Stimulated activated naive CD8-positive, alpha-beta T cell treated with anti-CD3 and anti-CD28 coated beads, Interleukin-15, amount 100 ng/mL, for 72 hours (primary cell): ENCODE data around the gene LGR6.
"Not testable (repeated sequence)": the region's sequence is repeated elsewhere in the genome, so short reads cannot be mapped to it uniquely, and the experiment has no call there.

ENCODE experiments used
- ATAC-seq: fragments of 150-1000 bp; cut with Tn5 transposase; 2 replicates; pipeline ENCODE4 v1.10.0; 2021; ENCODE audit warnings: mild to moderate bottlenecking, moderate library complexity
- DNase-seq, 2 donors: peaks; one replicate each; pipeline ENCODE4 v3.0.0; 2021 to 2022
- H3K27ac Mint-ChIP-seq, 2 donors: one replicate each; pipeline ENCODE4 v1.8.0; 2022; ENCODE audit warnings: mild to moderate bottlenecking in 2 of 2, mixed read lengths in 2 of 2, moderate library complexity in 2 of 2
- H3K27me3 Mint-ChIP-seq: one replicate; pipeline ENCODE4 v1.8.0; 2022; ENCODE audit warnings: mixed read lengths
- H3K4me1 Mint-ChIP-seq: one replicate; pipeline ENCODE4 v1.8.0; 2022; ENCODE audit warnings: mild to moderate bottlenecking, mixed read lengths
- H3K4me3 Mint-ChIP-seq, 2 donors: one replicate each; pipeline ENCODE4 v1.8.0; 2022; ENCODE audit warnings: mild to moderate bottlenecking in 2 of 2, mixed read lengths in 2 of 2, moderate library complexity in 1 of 2
- H3K9me3 Mint-ChIP-seq, 2 donors: one replicate each; pipeline ENCODE4 v1.8.0; 2022; ENCODE audit warnings: mixed read lengths in 2 of 2

LGR6 gene

DNA sequence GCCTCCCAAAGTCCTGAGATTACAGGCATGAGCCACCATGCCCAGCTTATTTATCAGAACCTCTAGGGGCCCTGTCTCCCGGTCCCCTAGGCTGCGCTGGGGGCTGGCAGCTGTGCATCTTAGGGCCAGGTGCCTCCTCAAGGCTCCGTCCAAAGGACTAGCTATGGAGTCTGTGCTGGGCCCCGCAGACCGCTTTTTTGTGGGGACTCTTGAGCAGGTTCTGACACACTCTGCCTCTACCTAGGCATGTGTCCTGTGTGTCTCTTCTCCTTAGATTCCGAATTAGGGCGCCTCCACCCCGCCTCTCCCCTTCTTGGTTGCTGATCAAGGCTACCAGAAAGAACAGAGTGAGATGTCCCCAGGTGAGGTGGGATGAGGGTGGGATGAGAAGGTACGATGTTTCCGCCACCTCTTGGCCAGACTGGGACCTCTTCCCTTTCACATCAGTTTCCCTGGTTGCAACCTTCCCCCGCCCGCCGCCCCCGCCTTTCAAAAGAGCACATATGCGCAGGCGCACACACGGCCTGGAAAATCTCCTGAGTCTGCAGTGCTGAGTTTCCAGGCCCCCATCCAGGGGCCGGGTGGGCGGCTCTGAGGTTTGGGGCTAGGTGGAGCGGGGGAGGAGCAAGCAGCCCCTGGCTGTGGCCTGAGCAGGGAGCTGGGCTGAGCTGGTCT, 28.2 kb upstream of the LGR6 start:
- Mint-ChIP-seq H3K4me1 (peaks cover 83% of the 10 kb centered on the region), H3K27ac (peak overlapping the region; percentile 77 to 89), H3K27me3 (no peaks in the 10 kb centered on the region), H3K9me3 (no peaks in the 10 kb centered on the region), H3K4me3 (peak overlapping the region; percentile 79 to 99)
- DNase-seq (peak in 1 of 2 donors; percentile 36), ATAC-seq (no peak)

DNA sequence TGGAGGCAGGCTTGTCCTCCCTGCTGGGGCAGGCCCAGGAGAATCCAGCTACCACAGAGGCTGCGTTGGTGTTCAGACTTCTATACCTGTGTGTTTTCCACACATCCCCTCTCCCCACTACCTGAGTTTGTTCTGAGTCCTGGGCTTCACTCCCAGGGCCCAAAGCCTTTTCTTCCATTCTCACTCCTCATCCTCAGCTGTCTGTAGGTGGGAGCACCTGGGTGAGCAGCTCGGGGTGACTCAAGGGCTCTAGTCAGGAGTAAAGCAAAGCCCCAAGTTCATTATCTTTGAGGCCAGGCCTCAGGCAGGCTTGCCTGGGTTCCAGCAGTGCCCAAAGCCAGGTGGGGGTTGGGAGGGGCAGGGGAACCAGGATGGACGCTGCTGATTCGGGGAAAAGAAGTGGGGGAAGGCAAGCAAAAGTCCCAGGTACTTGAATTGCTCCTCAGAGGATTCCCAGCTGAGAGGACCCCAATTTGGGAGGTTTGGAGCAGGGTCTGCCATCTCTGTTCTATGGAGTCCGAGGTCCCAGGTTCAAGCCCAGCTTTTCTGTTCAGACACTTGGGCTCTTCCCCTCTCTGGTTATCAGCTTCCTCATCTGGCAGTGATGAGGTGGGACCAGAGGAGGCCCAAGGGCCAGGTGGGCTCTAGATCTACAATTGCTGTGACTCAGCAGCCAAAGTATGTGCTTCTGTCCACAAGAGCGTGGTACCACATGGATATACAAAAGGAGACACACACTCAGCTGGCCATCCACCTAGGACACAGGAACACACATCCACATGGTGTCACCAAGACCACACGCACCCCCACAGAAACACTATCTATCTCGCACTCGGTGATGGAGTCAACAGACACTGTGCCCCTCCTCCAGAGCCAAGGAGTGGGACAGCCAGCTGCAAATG, 27.4 kb upstream of the LGR6 start:
- H3K27ac Mint-ChIP-seq, result peak overlapping the region; percentile 77 to 89
- no peaks in the 10 kb centered on the region for H3K9me3 Mint-ChIP-seq
- H3K27me3 Mint-ChIP-seq, result no peaks in the 10 kb centered on the region
- peak overlapping the region; percentile 79 to 99 for H3K4me3 Mint-ChIP-seq
- no peak for ATAC-seq
- H3K4me1 Mint-ChIP-seq, result peaks cover 84% of the 10 kb centered on the region
- no peak for DNase-seq

DNA sequence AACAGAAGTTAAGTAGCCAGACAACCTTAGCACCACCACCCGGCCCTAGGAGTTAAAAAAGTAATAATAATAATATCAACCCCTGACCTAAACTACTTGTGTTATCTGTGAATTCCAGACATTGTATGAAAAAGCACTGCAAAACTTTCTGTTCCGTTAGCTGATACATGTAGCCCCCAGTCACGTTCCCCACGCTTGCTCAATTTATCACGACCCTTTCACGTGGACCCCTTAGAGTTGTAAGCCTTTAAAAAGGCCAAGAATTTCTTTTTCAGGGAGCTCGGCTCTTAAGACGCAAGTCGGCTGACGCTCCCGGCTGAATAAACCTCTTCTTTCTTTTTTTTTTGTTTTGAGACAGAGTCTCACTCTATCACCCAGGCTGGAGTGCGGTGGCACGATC, 26.5 kb upstream of the LGR6 start:
- H3K27ac Mint-ChIP-seq, H3K9me3 Mint-ChIP-seq, H3K27me3 Mint-ChIP-seq, H3K4me3 Mint-ChIP-seq, ATAC-seq, DNase-seq: not testable (repeated sequence)
- H3K4me1 Mint-ChIP-seq, result peaks cover 75% of the 10 kb centered on the region

DNA sequence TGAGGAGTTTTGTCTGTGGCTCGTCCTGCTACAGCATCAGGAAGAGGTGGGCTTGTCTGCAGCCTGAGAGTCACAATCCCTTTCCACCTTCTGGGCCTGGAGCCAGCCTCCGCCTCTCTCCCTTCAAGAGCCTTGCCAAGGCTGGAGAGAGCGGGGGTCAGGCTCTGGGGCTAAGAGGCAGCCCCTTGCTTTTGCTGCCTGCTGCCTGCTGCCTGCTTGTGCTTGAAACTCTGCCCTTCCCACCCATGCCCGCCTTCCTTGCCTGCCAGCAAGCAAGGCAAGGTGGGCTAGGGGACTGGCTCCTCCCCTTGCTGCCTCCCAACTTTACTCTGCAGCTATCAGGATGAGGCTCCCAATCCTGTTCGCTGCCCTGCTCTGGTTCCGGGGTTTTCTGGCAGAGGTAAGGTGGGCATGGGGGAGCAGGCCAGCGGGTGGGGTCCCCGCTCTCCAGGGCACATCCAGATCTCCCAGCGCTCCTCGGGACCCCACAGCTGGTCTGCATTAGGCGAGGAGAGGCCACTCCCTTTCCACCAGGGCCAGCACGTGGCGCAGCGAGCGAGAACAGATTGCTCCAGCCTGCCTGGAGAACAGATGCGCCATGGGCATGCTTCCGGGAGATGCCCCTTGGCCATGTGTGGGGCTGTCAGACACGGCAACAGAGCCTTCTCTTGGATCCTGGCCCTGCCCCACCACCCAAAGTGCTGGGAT, 25.7 kb upstream of the LGR6 start:
- no peak overlapping the region for H3K27ac Mint-ChIP-seq
- ATAC-seq, result no peak
- no peak overlapping the region for H3K4me3 Mint-ChIP-seq

DNA sequence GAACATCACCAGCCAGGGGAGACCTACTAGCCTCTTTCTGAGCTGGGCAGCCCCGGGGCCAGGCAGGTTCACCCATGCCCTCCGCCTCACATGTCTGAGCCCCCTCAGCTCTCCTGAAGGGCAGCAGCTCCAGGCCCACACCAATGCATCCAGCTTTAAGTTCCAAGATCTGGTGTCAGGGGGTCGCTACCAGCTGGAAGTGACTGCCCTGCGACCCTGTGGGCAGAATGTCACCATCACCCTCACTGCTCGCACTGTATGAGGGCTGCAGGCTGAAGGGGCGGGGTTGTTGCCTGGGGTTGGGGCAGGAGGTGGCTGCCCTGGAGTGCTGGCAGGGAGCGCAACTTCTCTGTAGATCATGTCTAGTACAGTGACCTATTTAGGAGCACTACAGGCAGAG, 24.7 kb upstream of the LGR6 start:
- H3K4me3 Mint-ChIP-seq, result no peak overlapping the region
- no peaks in the 10 kb centered on the region for H3K27me3 Mint-ChIP-seq
- H3K27ac Mint-ChIP-seq, result no peak overlapping the region
- ATAC-seq (no peak), DNase-seq (no peak)
- H3K9me3 Mint-ChIP-seq, result no peaks in the 10 kb centered on the region
- H3K4me1 Mint-ChIP-seq, result peaks cover 57% of the 10 kb centered on the region

More for the DNA sequence above, 25.7 kb upstream of the LGR6 start:
- Mint-ChIP-seq H3K4me1 (peaks cover 67% of the 10 kb centered on the region), H3K27me3 (no peaks in the 10 kb centered on the region), H3K9me3 (no peaks in the 10 kb centered on the region)
- DNase-seq, result no peak

DNA sequence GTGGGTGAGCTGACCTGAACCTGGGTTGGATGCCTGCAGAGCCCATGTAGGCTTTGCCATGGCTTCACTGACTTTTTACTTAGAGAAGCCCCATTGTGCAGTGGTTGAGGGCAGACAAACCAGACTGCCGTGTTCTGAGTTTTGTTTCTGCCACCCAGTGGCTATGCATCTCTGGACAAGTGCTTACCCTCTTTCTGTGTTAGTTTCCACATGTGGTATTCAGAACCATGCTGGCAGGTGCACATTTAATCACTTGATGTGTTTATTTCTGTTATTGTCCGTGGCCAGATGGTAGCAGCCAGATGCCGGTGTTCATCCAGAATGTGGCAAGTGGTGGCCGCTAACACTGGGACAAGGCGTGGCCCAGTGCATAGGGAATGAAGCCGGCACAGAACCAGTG, 22.9 kb upstream of the LGR6 start:
- Mint-ChIP-seq H3K27ac (no peak overlapping the region), H3K27me3 (no peaks in the 10 kb centered on the region), H3K4me1 (peaks cover 39% of the 10 kb centered on the region), H3K9me3 (no peaks in the 10 kb centered on the region), H3K4me3 (no peak overlapping the region)
- DNase-seq, result no peak
- peak; percentile 25 for ATAC-seq

DNA sequence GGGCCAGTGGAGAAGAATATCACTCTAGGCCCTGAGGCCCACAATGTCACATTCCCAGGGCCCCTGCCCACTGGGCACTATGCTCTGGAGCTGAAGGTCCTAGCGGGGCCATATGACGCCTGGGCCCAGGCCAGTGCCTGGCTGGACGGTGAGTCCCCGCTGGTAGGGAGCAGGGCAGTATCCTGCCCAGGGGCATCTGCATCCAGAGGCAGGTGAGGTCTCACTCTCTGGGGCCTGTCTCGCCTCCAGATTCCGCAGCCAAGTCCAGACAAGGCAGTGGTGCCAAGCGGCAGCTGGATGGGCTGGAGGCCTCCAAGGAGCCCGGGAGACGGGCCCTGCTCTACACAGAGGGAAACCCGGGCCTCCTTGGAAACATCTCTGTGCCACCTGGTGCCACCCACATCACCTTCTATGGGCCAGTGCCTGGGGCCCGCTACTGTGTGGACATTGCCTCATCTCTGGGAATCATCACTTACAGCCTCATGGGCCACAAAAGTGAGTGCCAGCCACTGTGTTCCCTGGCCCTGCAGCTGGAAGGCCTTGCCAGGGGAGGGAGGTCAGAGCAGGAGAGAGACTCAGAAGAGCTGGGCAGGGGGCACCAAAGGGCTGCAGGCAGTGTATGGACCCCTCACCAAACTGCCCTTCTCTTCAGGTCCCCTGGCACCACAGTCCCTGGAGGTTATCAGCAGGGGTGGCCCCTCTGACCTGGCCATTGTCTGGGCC, 22.1 kb upstream of the LGR6 start:
- ATAC-seq (peak; percentile 37), DNase-seq (no peak)
- Mint-ChIP-seq H3K9me3 (no peaks in the 10 kb centered on the region), H3K4me1 (peaks cover 31% of the 10 kb centered on the region), H3K27ac (no peak overlapping the region), H3K4me3 (no peak overlapping the region), H3K27me3 (no peaks in the 10 kb centered on the region)

DNA sequence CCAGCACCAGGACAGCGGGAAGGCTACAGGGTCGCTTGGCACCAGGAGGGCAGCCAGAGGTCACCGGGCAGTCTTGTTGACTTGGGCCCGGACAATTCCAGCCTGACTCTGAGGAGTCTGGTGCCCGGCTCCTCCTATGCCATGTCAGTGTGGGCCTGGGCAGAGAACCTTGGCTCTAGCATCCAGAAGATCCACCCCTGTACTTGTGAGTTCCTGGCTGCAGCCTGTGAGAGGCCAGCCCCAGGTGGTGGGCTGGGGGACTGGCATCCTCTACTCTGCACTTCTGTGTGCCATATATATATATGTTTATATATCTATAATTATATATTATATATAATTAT, 21.6 kb upstream of the LGR6 start:
- no peak overlapping the region for H3K27ac Mint-ChIP-seq
- H3K4me1 Mint-ChIP-seq, result peaks cover 26% of the 10 kb centered on the region
- no peaks in the 10 kb centered on the region for H3K9me3 Mint-ChIP-seq
- DNase-seq (no peak), ATAC-seq (peak; percentile 76)
- no peak overlapping the region for H3K4me3 Mint-ChIP-seq
- no peaks in the 10 kb centered on the region for H3K27me3 Mint-ChIP-seq

DNA sequence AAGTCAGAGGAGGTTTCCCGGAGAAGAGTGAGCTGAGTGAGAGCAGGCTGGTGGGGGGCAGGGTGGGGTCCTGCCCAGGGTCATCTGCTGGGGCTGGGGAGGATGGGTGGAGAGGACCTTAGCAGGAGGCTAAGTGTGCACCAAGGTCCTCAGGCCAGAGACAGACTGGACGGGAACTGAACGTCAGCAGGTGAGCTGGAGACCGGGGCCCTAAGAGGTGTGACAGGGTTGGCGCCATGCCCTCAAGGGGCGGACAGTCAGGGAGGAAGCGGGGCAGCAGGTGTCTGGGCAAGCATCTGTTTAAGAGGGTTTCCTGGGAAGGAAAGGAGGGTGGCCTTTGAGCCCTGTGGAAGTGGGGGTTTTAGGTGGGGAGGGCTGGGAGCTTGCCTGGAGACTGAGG, 19.6 kb upstream of the LGR6 start:
- Mint-ChIP-seq H3K27me3 (no peaks in the 10 kb centered on the region), H3K9me3 (no peaks in the 10 kb centered on the region), H3K27ac (no peak overlapping the region), H3K4me1 (peaks cover 10% of the 10 kb centered on the region), H3K4me3 (no peak overlapping the region)
- no peak for ATAC-seq
- no peak for DNase-seq

DNA sequence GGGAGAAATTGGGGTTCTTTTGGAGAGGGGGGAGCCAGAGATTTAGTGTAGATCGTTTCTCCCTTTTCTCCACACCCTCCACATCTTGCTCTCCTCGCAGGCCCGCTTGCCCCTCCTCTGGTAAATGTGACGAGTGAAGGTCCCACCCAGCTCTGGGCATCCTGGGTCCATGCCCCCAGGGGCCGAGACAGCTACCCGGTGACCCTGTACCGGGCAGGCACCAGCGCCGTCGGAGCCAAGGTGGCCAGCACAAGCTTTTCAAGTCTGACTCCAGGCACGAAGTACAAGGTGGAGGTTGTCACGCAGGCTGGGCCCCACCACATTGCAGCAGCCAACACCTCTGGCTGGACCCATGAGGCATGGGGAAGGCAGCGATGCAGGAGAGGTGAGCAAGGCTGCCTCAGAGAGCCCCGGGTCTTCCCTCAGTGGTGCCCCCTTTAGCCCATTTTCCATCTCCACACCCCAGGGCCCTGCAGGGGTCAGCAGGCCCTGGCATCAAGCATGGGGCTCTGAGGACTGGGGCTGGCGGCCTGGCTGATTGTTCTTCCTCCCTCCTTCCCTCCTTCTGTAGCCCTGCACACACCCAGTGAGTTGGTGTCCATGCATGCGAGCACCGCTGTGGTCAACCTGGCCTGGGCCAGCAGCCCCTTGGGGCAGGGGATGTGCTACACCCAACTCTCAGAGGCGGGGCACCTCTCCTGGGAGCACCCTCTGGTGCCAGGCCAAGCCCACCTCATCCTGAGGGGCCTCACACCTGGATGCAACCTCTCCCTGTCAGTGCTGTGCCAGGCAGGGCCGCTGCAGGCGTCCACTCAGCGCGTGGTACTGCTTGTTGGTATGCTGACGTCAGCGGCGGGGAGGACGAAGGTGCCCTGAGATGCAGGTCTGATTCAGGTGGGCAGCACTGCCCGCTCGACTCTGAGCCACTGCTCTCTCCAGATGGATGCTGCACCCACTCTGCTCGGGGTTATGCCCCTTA, 16.4 kb upstream of the LGR6 start:
- H3K4me1 Mint-ChIP-seq, result peaks cover 12% of the 10 kb centered on the region
- ATAC-seq (no peak), DNase-seq (no peak)
- H3K27ac Mint-ChIP-seq, result no peak overlapping the region
- H3K4me3 Mint-ChIP-seq, result no peak overlapping the region
- H3K9me3 Mint-ChIP-seq, result no peaks in the 10 kb centered on the region
- H3K27me3 Mint-ChIP-seq, result no peaks in the 10 kb centered on the region

DNA sequence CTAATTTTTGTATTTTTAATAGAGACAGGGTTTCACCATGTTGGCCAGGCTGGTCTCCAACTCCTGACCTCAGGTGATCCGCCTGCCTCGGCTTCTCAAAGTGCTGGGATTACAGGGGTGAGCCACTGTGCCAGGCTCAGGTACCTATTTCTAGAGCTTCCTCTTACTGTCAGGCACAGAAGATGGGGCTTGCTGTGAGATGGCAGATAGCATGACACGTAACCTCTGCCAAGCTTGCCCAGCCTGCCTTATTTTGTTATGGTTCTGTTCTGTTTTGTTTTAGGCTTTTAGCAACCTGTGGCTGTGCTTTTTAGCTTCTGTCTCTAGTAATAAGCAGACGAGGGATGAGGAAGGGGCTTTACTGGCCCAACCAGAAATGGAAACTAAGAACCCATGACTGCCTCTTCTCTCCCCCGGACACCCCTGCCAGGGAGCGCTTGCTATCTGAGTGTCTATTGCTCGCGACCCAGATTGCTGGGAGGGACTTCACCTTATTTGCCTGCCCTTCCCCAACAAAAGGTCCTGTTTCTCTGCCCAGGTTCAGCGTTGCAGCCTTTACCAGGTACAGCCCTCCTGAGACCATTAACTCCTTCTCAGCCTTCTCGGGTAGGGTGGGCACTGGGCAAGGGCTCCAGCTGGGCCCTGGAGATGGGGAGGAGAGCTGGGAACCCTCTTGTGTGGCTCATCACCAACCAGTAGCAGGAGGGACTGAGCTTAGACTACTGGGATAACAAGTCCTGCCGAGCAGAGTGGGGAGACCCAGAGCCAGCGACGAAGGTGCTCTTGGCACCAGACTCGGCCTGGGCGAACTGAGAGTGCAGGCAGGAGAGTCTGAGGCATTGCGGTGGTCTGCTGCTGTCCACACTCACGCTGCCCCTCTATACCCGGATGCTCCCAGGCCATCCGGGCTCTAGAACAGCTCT, 13.5 kb upstream of the LGR6 start:
- DNase-seq (no peak), ATAC-seq (no peak)
- Mint-ChIP-seq H3K27ac (no peak overlapping the region), H3K9me3 (no peaks in the 10 kb centered on the region), H3K27me3 (peaks cover 10% of the 10 kb centered on the region), H3K4me1 (peaks cover 35% of the 10 kb centered on the region), H3K4me3 (no peak overlapping the region)

DNA sequence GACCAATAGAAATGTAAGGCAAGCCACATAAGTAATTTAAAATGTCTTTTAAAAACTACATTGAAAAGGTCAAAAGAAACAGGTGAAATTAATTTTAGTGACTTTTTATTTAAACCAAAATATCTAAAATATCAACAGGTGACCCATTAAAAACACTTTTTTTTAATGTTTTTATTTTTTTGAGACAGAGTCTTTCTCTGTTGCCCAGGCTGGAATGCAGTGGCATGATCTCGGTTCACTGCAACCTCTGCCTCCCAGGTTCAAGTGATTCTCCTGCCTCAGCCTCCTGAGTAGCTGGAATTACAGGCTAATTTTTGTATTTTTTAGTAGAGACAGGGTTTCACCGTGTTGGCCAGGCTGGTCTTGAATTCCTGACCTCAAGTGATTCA, 12.9 kb upstream of the LGR6 start:
- not testable (repeated sequence) for H3K4me3 Mint-ChIP-seq, DNase-seq, ATAC-seq, H3K9me3 Mint-ChIP-seq, H3K27ac Mint-ChIP-seq
- Mint-ChIP-seq H3K4me1 (peaks cover 35% of the 10 kb centered on the region), H3K27me3 (peaks cover 17% of the 10 kb centered on the region)

DNA sequence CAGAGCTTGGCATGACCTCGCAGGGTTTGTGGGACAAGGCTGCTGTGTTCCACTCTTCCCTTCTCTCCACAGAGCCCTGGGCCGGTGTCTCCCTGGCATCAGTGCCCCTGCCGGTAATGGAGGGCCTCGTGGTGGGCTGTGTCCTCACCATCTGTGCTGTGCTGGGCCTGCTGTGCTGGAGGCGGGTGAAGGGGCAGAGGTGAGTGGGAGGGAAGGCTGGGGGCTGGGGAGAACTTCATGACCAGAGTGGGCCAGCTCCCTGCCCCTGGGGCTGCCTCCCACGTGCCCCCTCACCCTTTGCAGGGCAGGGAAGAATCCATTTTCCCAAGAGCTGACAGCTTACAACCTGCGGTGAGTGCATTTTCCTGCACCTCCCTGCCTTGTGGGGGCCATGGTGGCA, 12.0 kb upstream of the LGR6 start:
- ATAC-seq (no peak), DNase-seq (no peak)
- peaks cover 35% of the 10 kb centered on the region for H3K4me1 Mint-ChIP-seq
- no peaks in the 10 kb centered on the region for H3K9me3 Mint-ChIP-seq
- no peak overlapping the region for H3K27ac Mint-ChIP-seq
- H3K4me3 Mint-ChIP-seq, result no peak overlapping the region
- peaks cover 20% of the 10 kb centered on the region for H3K27me3 Mint-ChIP-seq
